B cell (primary cell): ENCODE measurements around the gene BCL11A. TPM values are rescaled to one million over a fixed set of nuclear protein-coding genes. Genes with fewer than 3 reads are reported as not detected.
A peak's percentile ranks its signal among the peaks of the same experiment; 100 is the strongest.

ENCODE experiments used
- ATAC-seq: fragments of 200-7000 bp; cut with Tn5 transposase; one replicate; pipeline ENCODE4 v1.10.0; 2021; ENCODE audit warnings: low read depth, mild to moderate bottlenecking, moderate number of reproducible peaks, moderate library complexity
- CTCF ChIA-PET: fragments of 350-600 bp; sonication (Branson Sonifier 250); formaldehyde crosslinking; loops from one replicate; lab custom pipeline; 2021; ENCODE audit warnings: antibody characterized with exemption, inconsistent platforms; lab: Charles Lee
- POLR2A ChIA-PET: fragments of 350-600 bp; sonication (Branson Sonifier 250); formaldehyde crosslinking; loops from one replicate; lab custom pipeline; 2021; ENCODE audit warnings: antibody characterized with exemption; lab: Charles Lee
- DNase-seq: peaks from one replicate; pipeline ENCODE4 v3.0.0; 2013
- H2AFZ ChIP-seq: 2 replicates; pipeline ENCODE4 v1.6.1; 2012; ENCODE audit warnings: mild to moderate bottlenecking, low read depth, low read length; ENCODE audit not compliant: insufficient read depth, poor library complexity, severe bottlenecking
- H3K27ac ChIP-seq, 2 donors: 1 replicate in 1 of 2; 2 replicates in 1 of 2; pipeline ENCODE4 v1.5.1; 2012 to 2013; ENCODE audit warnings: low read length in 2 of 2, mild to moderate bottlenecking in 2 of 2, moderate library complexity in 1 of 2
- H3K27me3 ChIP-seq, 4 experiments: fragments of 200-600 bp in 1 of 4; sonication (generic) in 1 of 4; replicated peaks in 1 of 4; 1 replicate in 2 of 4; 2 replicates in 2 of 4; pipeline versions ENCODE4 v1.6.1 to v1.7.0; 2013 to 2016; ENCODE audit warnings: low read length in 3 of 4, mild to moderate bottlenecking in 2 of 4, mixed read lengths in 1 of 4, moderate library complexity in 1 of 4; ENCODE audit not compliant: insufficient read depth in 4 of 4, control insufficient read depth in 3 of 4; ENCODE audit errors: control extremely low read depth in 1 of 4
- H3K36me3 ChIP-seq, 2 experiments: replicated peaks in 1 of 2; 1 replicate in 1 of 2; 2 replicates in 1 of 2; pipeline versions ENCODE4 v1.6.1 to v1.7.1; 2013; ENCODE audit warnings: low read length in 1 of 2; ENCODE audit not compliant: insufficient read depth in 2 of 2, control insufficient read depth in 1 of 2; ENCODE audit errors: control extremely low read depth in 1 of 2, extremely low read depth in 1 of 2
- H3K4me1 ChIP-seq, 2 donors: fragments of 200-600 bp in 1 of 2; sonication (generic) in 1 of 2; 1 replicate in 1 of 2; 2 replicates in 1 of 2; pipeline versions ENCODE4 v1.5.1 to v1.6.1; 2013 to 2017; ENCODE audit warnings: low read length in 2 of 2; ENCODE audit not compliant: control insufficient read depth in 2 of 2, insufficient read depth in 2 of 2
- H3K4me2 ChIP-seq: replicated peaks from 2 replicates; pipeline ENCODE3; 2012; ENCODE audit warnings: mild to moderate bottlenecking, low read depth, low read length; ENCODE audit not compliant: poor library complexity, severe bottlenecking
- H3K4me3 ChIP-seq, 5 experiments: fragments of 200-600 bp in 1 of 5; sonication (generic) in 1 of 5; 1 replicate in 3 of 5; 2 replicates in 2 of 5; pipeline versions ENCODE4 v1.5.1 to v1.7.0; 2011 to 2016; ENCODE audit warnings: low read length in 4 of 5, mild to moderate bottlenecking in 4 of 5, low read depth in 2 of 5, control low read depth in 1 of 5, moderate library complexity in 1 of 5; ENCODE audit not compliant: insufficient read depth in 1 of 5; ENCODE audit errors: control extremely low read depth in 1 of 5, extremely low read depth in 1 of 5
- H3K79me2 ChIP-seq: fragments of 200-600 bp; sonication (generic); one replicate; pipeline ENCODE4 v1.6.0; 2016; ENCODE audit warnings: low read length; ENCODE audit not compliant: control insufficient read depth, insufficient read depth
- H3K9ac ChIP-seq: fragments of 200-600 bp; sonication (generic); 2 replicates; pipeline ENCODE4 v1.6.1; 2017; ENCODE audit warnings: mild to moderate bottlenecking, low read length, moderate library complexity
- H3K9me3 ChIP-seq, 3 donors: one replicate each; pipeline versions ENCODE4 v1.6.1 to v1.7.1; 2013; ENCODE audit warnings: low read length in 2 of 3; ENCODE audit not compliant: control insufficient read depth in 2 of 3, insufficient read depth in 1 of 3; ENCODE audit errors: control extremely low read depth in 1 of 3
- H4K20me1 ChIP-seq: 2 replicates; pipeline ENCODE4 v1.6.0; 2012; ENCODE audit warnings: mild to moderate bottlenecking, low read length; ENCODE audit not compliant: insufficient read depth, control insufficient read depth, poor library complexity, severe bottlenecking
- H3K27ac Mint-ChIP-seq: one replicate; pipeline ENCODE4 v1.8.0; 2021; ENCODE audit warnings: mixed read lengths
- H3K27me3 Mint-ChIP-seq: one replicate; pipeline ENCODE4 v1.8.0; 2021; ENCODE audit warnings: mixed read lengths
- H3K4me1 Mint-ChIP-seq: one replicate; pipeline ENCODE4 v1.8.0; 2021; ENCODE audit warnings: mixed read lengths
- H3K4me3 Mint-ChIP-seq: one replicate; pipeline ENCODE4 v1.8.0; 2021; ENCODE audit warnings: mixed read lengths
- H3K9me3 Mint-ChIP-seq: one replicate; pipeline ENCODE4 v1.8.0; 2022; ENCODE audit warnings: mixed read lengths; ENCODE audit not compliant: insufficient read depth
- CTCF ChIP-seq: fragments of 200-600 bp; IDR thresholded peaks from one replicate; pipeline ENCODE4 v1.8.0; 2022; ENCODE audit warnings: antibody characterized with exemption, mild to moderate bottlenecking
- EZH2 ChIP-seq: IDR thresholded peaks from 2 replicates; pipeline ENCODE4 v1.6.1; 2012; ENCODE audit warnings: borderline replicate concordance, low read depth, mild to moderate bottlenecking, moderate library complexity, low read length; ENCODE audit not compliant: insufficient read depth, poor library complexity, severe bottlenecking
- WGBS: methylation state at CpG from one replicate; pipeline ENCODE4 v1.1.5; 2013; ENCODE audit warnings: missing lambda C conversion rate; ENCODE audit not compliant: insufficient coverage; 5-methylcytosine and 5-hydroxymethylcytosine counted together
- intact Hi-C: fragments of 100-400 bp; cut with micrococcal nuclease; formaldehyde crosslinking; loops from one replicate; pipeline ENCODE4 v1.10.0; 2022
- polyA plus RNA-seq: library from polyadenylated mRNA; depleted of rRNA; stranded (reverse); fragments of >200 nt; gene quantifications from 2 replicates; pipeline ENCODE4 v1.2.3, GENCODE V29; 2012
- total RNA-seq, 2 donors: library from RNA; stranded (reverse); fragments of 120-200 nt in 1 of 2; gene quantifications; 1 replicate in 1 of 2; 2 replicates in 1 of 2; pipeline versions ENCODE4 v1.2.3 to v1.2.4, GENCODE V29; 2013 to 2022

The BCL11A gene
- total and polyA plus RNA-seq, 2 donors (not counting 1 experiment from before 2014, with no cell fraction given) = 81.8 to 383 TPM

GRCh38 chr2:60513996-60514395 lies 39.5 kb downstream of the BCL11A start:
- DNase-seq (no peak), ATAC-seq (no peak)
- peak overlapping the region; percentile 72 for H3K4me3 Mint-ChIP-seq
- H3K9me3 ChIP-seq = no peaks in the 10 kb centered on the region
- H3K27me3 Mint-ChIP-seq = no peaks in the 10 kb centered on the region
- POLR2A ChIA-PET = no interaction called here
- H3K4me1 Mint-ChIP-seq = peaks cover 94% of the 10 kb centered on the region
- no peak overlapping the region for H3K4me3 ChIP-seq
- H4K20me1 ChIP-seq = peaks cover 95% of the 10 kb centered on the region
- peak overlapping the region; percentile 48 to 85 for H3K27ac ChIP-seq
- H2AFZ ChIP-seq = no peak overlapping the region
- peaks cover 4 to 91% of the 10 kb centered on the region in 2 experiments for H3K36me3 ChIP-seq
- no peak overlapping the region for H3K9ac ChIP-seq
- CTCF ChIA-PET = interaction anchor here (0.8 to 2.0 kb wide), 4 partner anchors 8 to 626 kb away, joined by 3 to 6 read pairs (median 3); no protein-coding TSS in a partner anchor
- H3K9me3 Mint-ChIP-seq = no peaks in the 10 kb centered on the region
- peak overlapping the region; percentile 93 for H3K27ac Mint-ChIP-seq
- peak overlapping the region; percentile 52 for H3K4me2 ChIP-seq
- peaks cover 98 to 100% of the 10 kb centered on the region in 2 donors for H3K4me1 ChIP-seq
- intact Hi-C loops = no loop called here
- H3K79me2 ChIP-seq = peaks cover 100% of the 10 kb centered on the region
- H3K27me3 ChIP-seq = no peaks in the 10 kb centered on the region
- TF ChIP-seq CTCF (no peak), EZH2 (no peak)
- 100% methylated on average over 3 of the region's 4 CpGs for WGBS

GRCh38 chr2:60513191-60513590 lies 40.3 kb downstream of the BCL11A start:
- TF ChIP-seq CTCF (no peak), EZH2 (no peak)
- DNase-seq (no peak), ATAC-seq (no peak)
- Histone ChIP-seq H3K4me3 (no peak overlapping the region), H3K27me3 (no peaks in the 10 kb centered on the region), H4K20me1 (peaks cover 95% of the 10 kb centered on the region), H3K4me2 (peak overlapping the region; percentile 52), H3K36me3 (peaks cover 3 to 91% of the 10 kb centered on the region in 2 experiments), H2AFZ (no peak overlapping the region), H3K27ac (peak overlapping the region; percentile 48 to 85), H3K4me1 (peaks cover 98 to 100% of the 10 kb centered on the region in 2 donors), H3K79me2 (peaks cover 100% of the 10 kb centered on the region), H3K9me3 (no peaks in the 10 kb centered on the region), H3K9ac (peak overlapping the region; percentile 21)
- Mint-ChIP-seq H3K4me1 (peaks cover 94% of the 10 kb centered on the region), H3K27me3 (no peaks in the 10 kb centered on the region), H3K9me3 (no peaks in the 10 kb centered on the region), H3K27ac (peak overlapping the region; percentile 93), H3K4me3 (peak overlapping the region; percentile 72)
- intact Hi-C loops = no loop called here
- POLR2A ChIA-PET = no interaction called here
- 65% methylated on average over 2 of the region's 5 CpGs for WGBS
- CTCF ChIA-PET = interaction anchor here (1.5 to 2.0 kb wide), 2 partner anchors 9 to 74 kb away, joined by 3 to 9 read pairs; no protein-coding TSS in a partner anchor
